Measurements from ENCODE around the gene ACTG2.

The ACTG2 gene

DNA sequence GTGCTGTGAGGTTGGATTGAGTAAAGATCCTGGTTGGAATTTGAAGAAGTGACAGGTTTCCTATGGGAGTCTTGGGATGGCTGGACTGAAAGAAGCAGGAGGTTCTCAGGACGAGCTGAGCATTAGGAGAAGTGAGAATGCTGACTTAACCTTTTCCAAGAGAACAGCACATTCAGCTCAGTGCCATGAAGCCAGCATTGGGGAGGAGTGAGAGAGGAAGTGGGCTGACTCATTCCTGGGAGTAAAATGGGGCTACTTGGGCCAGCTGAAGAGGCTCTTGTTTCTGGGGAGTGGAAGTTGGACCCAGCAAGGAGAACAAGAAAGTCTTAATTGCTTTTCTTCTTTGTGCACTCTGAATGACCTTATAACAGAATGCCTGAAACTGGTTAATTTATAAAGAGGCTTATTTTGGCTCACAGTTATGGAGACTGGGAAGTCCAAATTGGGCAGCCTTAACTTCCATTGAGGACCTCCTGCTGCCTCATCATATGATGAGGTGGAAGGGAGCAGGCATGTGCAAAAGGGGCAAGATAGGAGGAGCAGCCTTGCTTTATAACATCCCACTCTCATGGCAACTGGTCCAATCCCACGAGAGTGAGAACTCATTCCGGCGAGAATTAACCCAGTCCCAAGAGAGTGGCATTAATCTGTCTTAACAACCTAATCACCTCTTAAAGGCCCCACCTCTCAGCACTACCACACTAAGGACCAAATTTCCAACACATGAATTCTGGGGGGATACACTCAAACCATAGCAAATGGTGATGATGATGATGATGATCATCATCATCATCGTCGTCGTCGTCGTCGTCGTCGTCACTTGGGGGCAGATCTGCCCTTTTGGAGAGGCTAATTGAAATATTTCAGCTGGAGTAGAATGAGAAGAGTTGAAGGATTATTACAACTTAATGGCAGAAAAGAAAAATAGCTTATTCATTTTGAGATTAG, 60.0 kb downstream of the ACTG2 start:
- DNase-seq = no peak
- in situ Hi-C loops (cut with MboI; ENCODE audit: low pct_unique_long_range_greater_than_20kb, low sequenced_read_pairs) = no loop called here

DNA sequence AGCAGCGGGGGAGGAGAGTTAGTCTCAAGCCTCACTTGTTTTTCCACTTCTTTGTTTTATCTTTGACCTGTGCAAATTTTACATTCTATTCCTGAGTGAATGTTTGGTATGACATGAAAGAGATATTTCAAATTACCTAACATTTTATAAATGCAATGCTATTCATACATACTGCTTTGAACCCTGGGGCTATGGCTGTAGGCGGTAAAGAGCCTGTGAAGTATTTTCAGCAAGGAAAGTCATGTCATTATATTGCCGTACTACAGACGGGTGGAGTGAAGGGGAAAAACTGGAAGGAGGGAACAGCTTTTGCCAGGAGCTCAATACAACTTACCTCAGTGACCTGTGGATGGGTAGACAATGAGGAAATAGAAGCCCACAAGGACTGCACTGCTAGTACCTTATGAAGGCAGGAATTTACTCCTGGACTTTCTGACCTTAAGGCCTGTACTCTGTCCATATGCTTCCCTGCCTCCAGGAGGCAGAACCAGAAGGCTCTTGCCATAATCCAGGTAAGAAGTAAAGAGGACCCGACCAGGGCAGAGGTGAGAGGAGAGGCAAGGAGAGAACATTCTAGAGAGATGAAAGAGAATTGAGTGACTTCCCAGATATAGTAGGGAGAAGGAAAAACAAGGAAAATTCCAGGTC, 63.5 kb downstream of the ACTG2 start:
- in situ Hi-C loops (cut with MboI; ENCODE audit: low pct_unique_long_range_greater_than_20kb, low sequenced_read_pairs) = no loop called here
- DNase-seq = no peak

DNA sequence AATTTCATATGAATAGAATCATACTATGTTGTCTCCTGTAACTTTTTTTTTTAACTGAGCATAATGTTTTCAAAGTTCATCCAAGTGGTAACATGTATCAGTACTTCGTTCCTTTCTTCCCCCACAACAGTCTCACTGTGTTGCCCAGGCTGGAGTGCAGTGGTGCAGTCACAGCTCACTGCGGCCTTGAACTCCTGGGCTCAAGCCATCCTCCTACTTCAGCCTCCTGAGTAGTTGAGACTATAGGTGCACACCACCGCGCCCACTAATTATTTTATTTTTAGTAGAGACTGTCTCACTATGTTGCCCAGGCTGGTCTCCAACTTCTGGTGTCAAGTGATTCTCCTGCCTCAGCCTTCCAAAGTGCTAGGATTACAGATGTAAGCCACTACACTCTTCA, 68.5 kb downstream of the ACTG2 start:
- no peak for DNase-seq
- in situ Hi-C loops (cut with MboI; ENCODE audit: low pct_unique_long_range_greater_than_20kb, low sequenced_read_pairs) = no loop called here

DNA sequence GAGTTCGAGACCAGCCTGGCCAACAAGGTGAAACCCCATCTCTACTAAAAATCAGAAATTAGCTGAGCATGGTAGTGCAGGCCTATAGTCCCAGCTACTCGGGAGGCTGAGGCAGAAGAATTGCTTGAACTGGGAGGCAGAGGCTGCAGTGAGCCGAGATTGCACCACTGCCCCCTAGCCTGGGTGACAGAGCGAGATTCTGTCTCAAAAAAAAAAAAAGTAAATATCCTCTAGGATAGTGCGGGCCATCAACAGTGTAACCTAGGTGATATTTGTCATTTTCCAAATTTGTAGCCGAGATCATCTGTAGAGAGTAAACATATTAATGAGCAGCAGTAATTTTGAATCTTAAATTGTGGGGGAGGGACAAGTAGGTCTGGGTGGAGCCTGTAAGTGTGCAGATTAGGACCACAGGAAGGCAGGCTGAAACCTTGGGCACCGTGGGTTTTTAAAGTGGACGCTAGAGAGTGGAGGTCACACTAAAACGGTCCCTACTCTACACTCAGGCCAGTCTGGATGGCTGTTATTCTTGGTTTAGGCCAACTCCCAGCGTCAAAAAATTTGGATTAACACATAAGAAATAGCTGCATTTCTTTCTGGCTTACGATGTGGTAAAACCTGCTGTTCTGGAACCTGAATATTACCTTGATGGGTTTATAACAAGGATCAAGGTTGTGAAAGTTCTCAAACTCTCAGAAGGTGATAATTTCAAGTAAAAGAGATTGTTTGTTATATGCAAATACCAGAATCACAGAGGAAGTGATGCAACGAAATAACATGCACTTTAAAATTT, 69.2 kb downstream of the ACTG2 start:
- DNase-seq = no peak
- in situ Hi-C loops (cut with MboI; ENCODE audit: low pct_unique_long_range_greater_than_20kb, low sequenced_read_pairs) = no loop called here

DNA sequence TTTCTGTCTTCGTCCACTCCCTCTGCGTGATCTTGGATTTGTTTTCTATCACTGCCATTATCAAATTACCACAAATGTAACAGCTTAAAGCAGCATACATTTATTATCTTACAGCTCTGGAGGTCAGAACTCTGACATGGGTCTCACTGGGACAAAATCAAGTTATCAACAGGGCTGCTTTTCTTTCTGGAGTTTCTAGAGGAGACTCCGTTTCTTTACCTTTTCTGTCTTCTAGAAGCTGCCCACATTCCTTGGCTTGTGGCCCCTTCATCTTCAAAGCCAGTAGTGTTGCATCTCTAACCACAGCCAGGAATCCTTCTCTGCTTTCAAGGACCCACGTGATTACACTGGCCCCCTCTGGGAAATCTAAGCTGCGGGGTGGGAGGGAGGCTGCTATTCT, 70.0 kb downstream of the ACTG2 start:
- in situ Hi-C loops (cut with MboI; ENCODE audit: low pct_unique_long_range_greater_than_20kb, low sequenced_read_pairs) = no loop called here
- no peak for DNase-seq

DNA sequence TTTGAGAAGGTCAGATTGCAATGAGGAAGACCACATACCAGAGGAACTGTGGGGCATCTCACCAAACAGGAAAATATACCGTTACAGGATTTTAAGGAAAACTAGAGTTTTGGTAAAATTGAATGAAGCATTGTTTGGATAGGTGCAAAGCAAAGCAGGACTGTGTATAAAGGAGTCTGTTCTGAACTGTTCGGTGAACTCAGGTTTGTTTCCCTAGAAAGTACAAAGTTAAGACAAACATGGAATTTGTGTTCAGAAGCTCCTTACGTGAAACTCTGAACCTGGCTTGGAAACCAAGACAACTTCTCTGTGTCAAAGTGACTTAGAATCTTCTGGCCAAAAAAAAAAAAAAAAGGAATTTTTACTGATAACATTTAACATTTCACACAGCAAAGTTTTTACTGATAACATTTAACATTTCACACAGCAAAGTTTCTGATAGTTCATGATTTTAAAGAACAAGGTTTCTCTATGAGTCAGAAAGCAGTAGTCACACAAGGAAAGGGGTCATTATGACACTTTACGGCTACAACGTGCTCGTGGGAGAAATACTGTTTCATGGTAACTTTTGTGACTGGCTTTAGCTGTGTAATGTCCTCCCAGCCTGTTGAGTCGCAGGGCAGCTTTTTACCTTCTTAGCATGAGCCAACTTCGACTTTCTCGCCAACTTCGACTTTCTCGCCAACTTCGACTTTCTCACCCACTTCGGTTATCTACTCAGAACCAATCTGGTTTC, 70.7 kb downstream of the ACTG2 start:
- no peak for DNase-seq
- in situ Hi-C loops (cut with MboI; ENCODE audit: low pct_unique_long_range_greater_than_20kb, low sequenced_read_pairs) = no loop called here

DNA sequence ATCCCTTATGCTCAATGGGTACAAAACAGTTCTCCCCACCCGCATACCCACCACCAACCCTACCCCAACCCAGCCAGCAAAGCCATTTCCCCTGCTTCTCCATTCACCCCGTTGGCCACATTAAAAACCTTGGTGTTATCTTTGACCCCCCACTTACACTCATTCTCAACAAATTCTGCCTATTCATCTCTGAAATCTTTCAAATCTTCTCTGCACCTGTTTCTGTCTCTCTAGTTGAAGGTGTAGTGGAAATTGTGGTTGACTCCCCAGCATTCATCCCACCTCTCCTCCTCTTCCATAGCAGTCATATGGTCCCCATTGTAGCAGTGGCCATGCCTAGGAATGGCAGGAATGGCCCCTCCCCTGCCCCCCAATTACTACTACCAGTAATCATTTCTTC, 71.4 kb downstream of the ACTG2 start:
- no peak for DNase-seq
- in situ Hi-C loops (cut with MboI; ENCODE audit: low pct_unique_long_range_greater_than_20kb, low sequenced_read_pairs) = no loop called here

DNA sequence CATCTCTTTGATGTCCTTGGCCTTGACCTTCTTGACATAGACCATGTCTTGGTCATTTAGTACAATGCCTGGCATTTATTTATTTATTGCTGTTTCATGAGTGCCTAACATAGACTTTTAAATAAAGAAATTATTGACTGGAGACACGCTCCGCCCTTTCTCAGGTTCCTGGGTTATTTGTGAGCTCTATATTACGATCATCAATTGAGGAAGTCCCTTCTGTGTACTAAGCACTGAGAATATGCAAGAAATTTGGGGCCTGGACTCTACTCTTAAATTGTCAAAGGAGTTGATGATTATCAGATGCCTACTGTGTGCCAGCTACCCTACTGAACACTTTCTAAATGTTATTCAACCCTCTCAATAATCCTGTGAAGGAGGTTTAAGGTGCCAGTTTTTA, 72.2 kb downstream of the ACTG2 start:
- DNase-seq = no peak
- in situ Hi-C loops (cut with MboI; ENCODE audit: low pct_unique_long_range_greater_than_20kb, low sequenced_read_pairs) = no loop called here

DNA sequence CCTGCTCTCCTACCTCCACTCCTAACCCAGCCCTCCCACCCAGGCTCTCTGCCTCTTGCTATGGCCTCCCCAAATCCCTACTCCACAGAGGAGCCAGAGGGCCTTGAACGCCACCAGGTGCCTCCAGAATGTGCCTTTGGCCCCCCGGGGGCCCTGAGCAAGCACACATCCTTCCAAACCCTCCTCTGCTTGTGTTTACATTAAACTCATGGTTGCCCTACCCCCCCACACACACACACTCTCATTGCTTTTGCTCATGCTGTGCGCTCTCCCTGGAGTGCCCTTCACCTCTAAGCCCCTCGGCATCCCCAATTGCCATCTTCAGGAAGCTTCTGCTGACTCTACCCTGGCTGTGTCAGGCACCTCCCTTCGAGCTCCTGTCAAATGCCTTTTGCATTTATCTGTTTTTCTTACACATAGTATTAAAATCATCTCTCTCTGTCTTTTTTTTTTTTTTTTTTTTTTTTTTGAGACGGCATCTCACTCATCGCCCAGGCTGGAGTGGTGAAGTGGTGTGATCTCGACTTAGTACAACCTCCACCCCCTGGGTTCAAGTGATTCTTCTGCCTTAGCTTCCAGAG, 75.6 kb downstream of the ACTG2 start:
- in situ Hi-C loops (cut with MboI; ENCODE audit: low pct_unique_long_range_greater_than_20kb, low sequenced_read_pairs) = no loop called here
- DNase-seq = no peak

DNA sequence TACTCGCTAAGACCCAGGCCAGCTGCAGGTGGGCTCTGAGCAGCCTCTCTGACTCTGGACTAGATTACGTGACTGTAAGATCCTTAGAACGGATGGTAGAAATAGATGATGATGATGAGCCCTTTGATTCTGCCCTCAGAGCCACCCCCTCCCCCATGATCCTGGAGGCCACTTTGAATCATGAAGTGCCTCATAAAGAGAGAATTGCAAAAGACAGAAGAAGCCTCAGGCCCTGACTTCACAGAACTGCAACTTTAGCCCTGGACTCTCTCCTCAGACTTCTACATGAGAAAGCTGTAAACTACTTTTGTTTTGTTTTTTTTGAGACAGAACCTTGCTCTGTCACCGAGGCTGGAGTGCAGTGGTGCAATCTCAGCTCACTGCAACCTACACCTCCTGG, 76.5 kb downstream of the ACTG2 start:
- in situ Hi-C loops (cut with MboI; ENCODE audit: low pct_unique_long_range_greater_than_20kb, low sequenced_read_pairs) = no loop called here
- no peak for DNase-seq

Data from KBM-7 (cell line).